Measurements from ENCODE around the gene LOXL4. TPM values are rescaled to one million over a fixed set of nuclear protein-coding genes. Genes with fewer than 3 reads are reported as not detected.

LOXL4 gene
- total and polyA plus RNA-seq, 5 donors, result 0.59 to 0.96 (median 0.77) TPM

- Histone ChIP-seq H3K4me1 (ENCODE audit: control insufficient read depth, insufficient read depth, low read length) (no peaks in the 10 kb centered on the region), H3K27ac (ENCODE audit: low read length) (no peak overlapping the region), H3K4me3 (ENCODE audit: low read length) (no peak overlapping the region), H3K27me3 (ENCODE audit: control insufficient read depth, insufficient read depth) (no peaks in the 10 kb centered on the region), H3K9me3 (ENCODE audit: control insufficient read depth, low read length) (no peaks in the 10 kb centered on the region)
- no peak for ATAC-seq
- no peak for DNase-seq
- intact Hi-C loops (cut with DNase I), result no loop called here
- 55% methylated on average over 1 of the region's 1 CpG for WGBS
Observed at GRCh38 chr10:98217801-98218200, 50.2 kb downstream of the LOXL4 start.

- Histone ChIP-seq H3K4me1 (ENCODE audit: control insufficient read depth, insufficient read depth, low read length) (no peaks in the 10 kb centered on the region), H3K27ac (ENCODE audit: low read length) (no peak overlapping the region), H3K4me3 (ENCODE audit: low read length) (no peak overlapping the region), H3K27me3 (ENCODE audit: control insufficient read depth, insufficient read depth) (no peaks in the 10 kb centered on the region), H3K9me3 (ENCODE audit: control insufficient read depth, low read length) (no peaks in the 10 kb centered on the region)
- WGBS, result 97% methylated on average over 2 of the region's 2 CpGs
- no peak for ATAC-seq
- no peak for DNase-seq
- intact Hi-C loops (cut with DNase I), result no loop called here
Observed at GRCh38 chr10:98215373-98215772, 52.6 kb downstream of the LOXL4 start.

GRCh38 chr10:98213740-98214139, 54.3 kb downstream of the LOXL4 start:
- intact Hi-C loops (cut with DNase I), result no loop called here
- no peak for DNase-seq
- 100% methylated on average over 1 of the region's 1 CpG for WGBS

GRCh38 chr10:98212196-98212595, 55.8 kb downstream of the LOXL4 start:
- ATAC-seq, result no peak
- intact Hi-C loops (cut with DNase I), result no loop called here

More at GRCh38 chr10:98213740-98214139, 54.3 kb downstream of the LOXL4 start:
- no peak overlapping the region for H3K4me3 ChIP-seq (ENCODE audit: low read length)
- H3K9me3 ChIP-seq (ENCODE audit: control insufficient read depth, low read length), result no peaks in the 10 kb centered on the region
- no peaks in the 10 kb centered on the region for H3K27me3 ChIP-seq (ENCODE audit: control insufficient read depth, insufficient read depth)
- ATAC-seq, result no peak
- H3K27ac ChIP-seq (ENCODE audit: low read length), result no peak overlapping the region
- H3K4me1 ChIP-seq (ENCODE audit: control insufficient read depth, insufficient read depth, low read length), result no peaks in the 10 kb centered on the region

GRCh38 chr10:98209441-98209840, 58.6 kb downstream of the LOXL4 start:
- no peak for ATAC-seq
- 95% methylated on average over 4 of the region's 4 CpGs for WGBS
- Histone ChIP-seq H3K27me3 (ENCODE audit: control insufficient read depth, insufficient read depth) (no peaks in the 10 kb centered on the region), H3K4me3 (ENCODE audit: low read length) (no peak overlapping the region), H3K27ac (ENCODE audit: low read length) (no peak overlapping the region), H3K4me1 (ENCODE audit: control insufficient read depth, insufficient read depth, low read length) (no peaks in the 10 kb centered on the region), H3K9me3 (ENCODE audit: control insufficient read depth, low read length) (no peaks in the 10 kb centered on the region)
- intact Hi-C loops (cut with DNase I), result no loop called here
- DNase-seq, result no peak

More at GRCh38 chr10:98212196-98212595, 55.8 kb downstream of the LOXL4 start:
- H3K4me1 ChIP-seq (ENCODE audit: control insufficient read depth, insufficient read depth, low read length), result no peaks in the 10 kb centered on the region
- WGBS, result 37% methylated on average over 1 of the region's 1 CpG
- H3K27me3 ChIP-seq (ENCODE audit: control insufficient read depth, insufficient read depth), result no peaks in the 10 kb centered on the region
- H3K4me3 ChIP-seq (ENCODE audit: low read length), result no peak overlapping the region
- H3K27ac ChIP-seq (ENCODE audit: low read length), result no peak overlapping the region
- no peaks in the 10 kb centered on the region for H3K9me3 ChIP-seq (ENCODE audit: control insufficient read depth, low read length)
- DNase-seq, result no peak

GRCh38 chr10:98208925-98209324, 59.1 kb downstream of the LOXL4 start:
- DNase-seq (no peak), ATAC-seq (no peak)
- H3K9me3 ChIP-seq (ENCODE audit: control insufficient read depth, low read length), result no peaks in the 10 kb centered on the region
- 93% methylated on average over 2 of the region's 2 CpGs for WGBS
- no peak overlapping the region for H3K4me3 ChIP-seq (ENCODE audit: low read length)
- intact Hi-C loops (cut with DNase I), result no loop called here
- H3K27me3 ChIP-seq (ENCODE audit: control insufficient read depth, insufficient read depth), result no peaks in the 10 kb centered on the region
- H3K4me1 ChIP-seq (ENCODE audit: control insufficient read depth, insufficient read depth, low read length), result no peaks in the 10 kb centered on the region
- H3K27ac ChIP-seq (ENCODE audit: low read length), result no peak overlapping the region

GRCh38 chr10:98205351-98205750, 62.6 kb downstream of the LOXL4 start:
- DNase-seq (no peak), ATAC-seq (no peak)
- H3K27ac ChIP-seq (ENCODE audit: low read length), result no peak overlapping the region
- H3K9me3 ChIP-seq (ENCODE audit: control insufficient read depth, low read length), result no peaks in the 10 kb centered on the region
- 87% methylated on average over 2 of the region's 2 CpGs for WGBS
- intact Hi-C loops (cut with DNase I), result no loop called here
- no peaks in the 10 kb centered on the region for H3K27me3 ChIP-seq (ENCODE audit: control insufficient read depth, insufficient read depth)
- no peak overlapping the region for H3K4me3 ChIP-seq (ENCODE audit: low read length)
- no peaks in the 10 kb centered on the region for H3K4me1 ChIP-seq (ENCODE audit: control insufficient read depth, insufficient read depth, low read length)

- no peak for DNase-seq
- no peaks in the 10 kb centered on the region for H3K9me3 ChIP-seq (ENCODE audit: control insufficient read depth, low read length)
- ATAC-seq, result no peak
- H3K4me1 ChIP-seq (ENCODE audit: control insufficient read depth, insufficient read depth, low read length), result no peaks in the 10 kb centered on the region
- no peaks in the 10 kb centered on the region for H3K27me3 ChIP-seq (ENCODE audit: control insufficient read depth, insufficient read depth)
- H3K27ac ChIP-seq (ENCODE audit: low read length), result no peak overlapping the region
- WGBS, result 88% methylated on average over 8 of the region's 8 CpGs
- intact Hi-C loops (cut with DNase I), result no loop called here
- no peak overlapping the region for H3K4me3 ChIP-seq (ENCODE audit: low read length)
Observed at GRCh38 chr10:98202378-98202777, 65.6 kb downstream of the LOXL4 start.

GRCh38 chr10:98201760-98202159, 66.2 kb downstream of the LOXL4 start:
- DNase-seq, result no peak
- H3K27ac ChIP-seq (ENCODE audit: low read length), result no peak overlapping the region
- ATAC-seq, result no peak
- H3K27me3 ChIP-seq (ENCODE audit: control insufficient read depth, insufficient read depth), result no peaks in the 10 kb centered on the region
- H3K4me1 ChIP-seq (ENCODE audit: control insufficient read depth, insufficient read depth, low read length), result no peaks in the 10 kb centered on the region
- 93% methylated on average over 5 of the region's 5 CpGs for WGBS
- H3K9me3 ChIP-seq (ENCODE audit: control insufficient read depth, low read length), result no peaks in the 10 kb centered on the region
- no peak overlapping the region for H3K4me3 ChIP-seq (ENCODE audit: low read length)
- intact Hi-C loops (cut with DNase I), result no loop called here

Other genes starting within 250 kb of the LOXL4 start
- gene CRTAC1, start 237.6 kb downstream of the LOXL4 start, total RNA-seq, result 10 to 100 TPM; 11.9 to 38.2 (median 14.8) TPM
- gene CRTAC1, start 237.6 kb downstream of the LOXL4 start, polyA plus RNA-seq, result 7.3 TPM
- gene R3HCC1L, start 133.5 kb downstream of the LOXL4 start, total RNA-seq, result 1 to 10 TPM; 6.0 to 6.4 (median 6.4) TPM
- gene R3HCC1L, start 133.5 kb downstream of the LOXL4 start, polyA plus RNA-seq, result 4.6 TPM
- gene PYROXD2, start 147.0 kb upstream of the LOXL4 start, total RNA-seq, result 10 to 100 TPM in 1 of 4 donors, 1 to 10 TPM in 3; 5.3 to 10.8 (median 7.6) TPM
- gene PYROXD2, start 147.0 kb upstream of the LOXL4 start, polyA plus RNA-seq, result 7.9 TPM
- 10 to 100 TPM; 28.1 to 34.6 (median 31.1) TPM for gene HPS1, start 178.7 kb upstream of the LOXL4 start, total RNA-seq
- 25.5 TPM for gene HPS1, start 178.7 kb upstream of the LOXL4 start, polyA plus RNA-seq